H9 (cell line): ENCODE results near the gene BCAS3. TPM values are rescaled to one million over a fixed set of nuclear protein-coding genes. Genes with fewer than 3 reads are reported as not detected.

Experiments used
- DNase-seq: peaks from one replicate; pipeline ENCODE4 v3.0.0-alpha.2; 2017
- H2AFZ ChIP-seq: one replicate; pipeline ENCODE4 v1.6.1; 2013; ENCODE audit warnings: mild to moderate bottlenecking, low read length, control low read depth, moderate library complexity
- H2AK5ac ChIP-seq: 2 replicates; pipeline ENCODE4 v1.6.1; 2013; ENCODE audit warnings: low read length, control low read depth, mixed read lengths; ENCODE audit not compliant: insufficient read length
- H2BK120ac ChIP-seq: one replicate; pipeline ENCODE4 v1.6.1; 2013; ENCODE audit warnings: low read depth, mild to moderate bottlenecking, low read length, control low read depth, inconsistent platforms; ENCODE audit not compliant: poor library complexity, severe bottlenecking
- H2BK12ac ChIP-seq: 2 replicates; pipeline ENCODE4 v1.6.1; 2013; ENCODE audit warnings: low read length, control low read depth, mixed read lengths, low read depth; ENCODE audit not compliant: insufficient read length
- H2BK15ac ChIP-seq: 2 replicates; pipeline ENCODE4 v1.6.1; 2013; ENCODE audit warnings: low read depth, low read length, control low read depth
- H2BK20ac ChIP-seq: one replicate; pipeline ENCODE4 v1.6.1; 2013; ENCODE audit warnings: low read depth, mild to moderate bottlenecking, low read length, control low read depth, inconsistent platforms; ENCODE audit not compliant: poor library complexity, severe bottlenecking
- H2BK5ac ChIP-seq: 2 replicates; pipeline ENCODE4 v1.6.1; 2013; ENCODE audit warnings: low read length, control low read depth, mixed read lengths; ENCODE audit not compliant: insufficient read length
- H3K14ac ChIP-seq: 2 replicates; pipeline ENCODE4 v1.6.1; 2013; ENCODE audit warnings: low read length, control low read depth; ENCODE audit not compliant: insufficient read depth
- H3K18ac ChIP-seq: 2 replicates; pipeline ENCODE4 v1.6.1; 2013; ENCODE audit warnings: low read depth, mild to moderate bottlenecking, mixed read lengths, low read length, control low read depth; ENCODE audit not compliant: insufficient read length
- H3K23ac ChIP-seq: 2 replicates; pipeline ENCODE4 v1.6.1; 2013; ENCODE audit warnings: low read length, control low read depth, mixed read lengths, low read depth; ENCODE audit not compliant: insufficient read length
- H3K23me2 ChIP-seq: 2 replicates; pipeline ENCODE4 v1.6.1; 2013; ENCODE audit warnings: low read depth, mild to moderate bottlenecking, mixed read lengths, low read length, control low read depth; ENCODE audit not compliant: insufficient read length, poor library complexity, severe bottlenecking
- H3K27ac ChIP-seq: 2 replicates; pipeline ENCODE4 v1.5.1; 2013; ENCODE audit warnings: low read length, control low read depth, mixed read lengths, low read depth; ENCODE audit not compliant: insufficient read length
- H3K27me3 ChIP-seq: 2 replicates; pipeline ENCODE4 v1.6.1; 2013; ENCODE audit warnings: low read length, control low read depth, inconsistent platforms; ENCODE audit not compliant: insufficient read depth
- H3K4ac ChIP-seq: 2 replicates; pipeline ENCODE4 v1.6.1; 2013; ENCODE audit warnings: low read depth, mild to moderate bottlenecking, control low read depth, inconsistent platforms, low read length, moderate library complexity
- H3K4me1 ChIP-seq: 2 replicates; pipeline ENCODE4 v1.6.1; 2013; ENCODE audit warnings: low read length, control low read depth, inconsistent platforms; ENCODE audit not compliant: insufficient read depth
- H3K4me2 ChIP-seq: 2 replicates; pipeline ENCODE4 v1.6.1; 2013; ENCODE audit warnings: low read length, control low read depth, mixed read lengths; ENCODE audit not compliant: insufficient read length, insufficient read depth
- H3K56ac ChIP-seq: 2 replicates; pipeline ENCODE4 v1.6.1; 2013; ENCODE audit warnings: low read depth, mild to moderate bottlenecking, mixed read lengths, low read length, control low read depth; ENCODE audit not compliant: insufficient read length
- H3K79me1 ChIP-seq: 2 replicates; pipeline ENCODE4 v1.6.1; 2013; ENCODE audit warnings: low read depth, mild to moderate bottlenecking, moderate library complexity, low read length, control low read depth, inconsistent platforms; ENCODE audit not compliant: insufficient read depth, poor library complexity, severe bottlenecking
- H3K79me2 ChIP-seq: 2 replicates; pipeline ENCODE4 v1.6.1; 2013; ENCODE audit warnings: low read length, control low read depth, inconsistent platforms; ENCODE audit not compliant: insufficient read depth
- H3K9ac ChIP-seq: 2 replicates; pipeline ENCODE4 v1.6.1; 2013; ENCODE audit warnings: low read length, control low read depth, mixed read lengths; ENCODE audit not compliant: insufficient read length; ENCODE audit errors: extremely low read depth
- H3K9me3 ChIP-seq: one replicate; pipeline ENCODE4 v1.6.1; 2013; ENCODE audit warnings: low read depth, low read length, inconsistent platforms; ENCODE audit not compliant: control insufficient read depth
- H3T11ph ChIP-seq: one replicate; pipeline ENCODE4 v1.6.1; 2013; ENCODE audit warnings: mild to moderate bottlenecking, low read length, control low read depth, inconsistent platforms
- H4K20me1 ChIP-seq: one replicate; pipeline ENCODE4 v1.6.1; 2013; ENCODE audit not compliant: control insufficient read depth, insufficient read length, insufficient read depth
- H4K5ac ChIP-seq: 2 replicates; pipeline ENCODE4 v1.6.1; 2013; ENCODE audit warnings: low read depth, mild to moderate bottlenecking, mixed read lengths, low read length, control low read depth; ENCODE audit not compliant: insufficient read length
- H4K8ac ChIP-seq: replicated peaks from 2 replicates; pipeline ENCODE4 v1.6.1; 2013; ENCODE audit warnings: low read length, control low read depth, mixed read lengths, low read depth; ENCODE audit not compliant: insufficient read length
- H4K91ac ChIP-seq: 2 replicates; pipeline ENCODE4 v1.6.1; 2013; ENCODE audit warnings: low read depth, mild to moderate bottlenecking, moderate library complexity, mixed read lengths, low read length, control low read depth; ENCODE audit not compliant: insufficient read length
- H3K27ac Mint-ChIP-seq, 3 experiments: 2 replicates in 2 of 3; 3 replicates in 1 of 3; pipeline ENCODE4 v1.8.0; 2020 to 2021; ENCODE audit warnings: mixed read lengths in 3 of 3, mild to moderate bottlenecking in 1 of 3, moderate library complexity in 1 of 3
- H3K27me3 Mint-ChIP-seq: 2 replicates; pipeline ENCODE4 v1.8.0; 2021; ENCODE audit warnings: low read depth, mild to moderate bottlenecking, moderate library complexity, mixed read lengths
- H3K36me3 Mint-ChIP-seq, 3 experiments: 2 replicates in 2 of 3; 3 replicates in 1 of 3; pipeline ENCODE4 v1.8.0; 2020 to 2021; ENCODE audit warnings: low read depth in 3 of 3, mixed read lengths in 3 of 3; ENCODE audit not compliant: insufficient read depth in 1 of 3
- H3K4me1 Mint-ChIP-seq, 2 experiments: 2 replicates each; pipeline ENCODE4 v1.8.0; 2020; ENCODE audit warnings: mixed read lengths in 2 of 2
- H3K4me3 Mint-ChIP-seq, 2 experiments: 2 replicates in 1 of 2; 3 replicates in 1 of 2; pipeline ENCODE4 v1.8.0; 2020 to 2021; ENCODE audit warnings: mild to moderate bottlenecking in 2 of 2, mixed read lengths in 2 of 2, moderate library complexity in 1 of 2
- H3K9me3 Mint-ChIP-seq, 2 experiments: 2 replicates in 1 of 2; 3 replicates in 1 of 2; pipeline ENCODE4 v1.8.0; 2020; ENCODE audit warnings: mild to moderate bottlenecking in 2 of 2, mixed read lengths in 2 of 2, moderate library complexity in 1 of 2
- WGBS: extraction: QIAGEN DNeasy Blood & Tissue Kit; methylation state at CpG from one replicate; pipeline ENCODE4 v1.1.7; 2013; ENCODE audit warnings: missing lambda C conversion rate, low lambda C conversion rate, mixed read lengths; ENCODE audit not compliant: insufficient read length; ENCODE audit errors: extremely low coverage; 5-methylcytosine and 5-hydroxymethylcytosine counted together
- total RNA-seq: library from RNA; stranded (reverse); gene quantifications from 2 replicates; pipeline ENCODE4 v1.2.1, GENCODE V29; 2021
- TF ChIP-seq, protein P1 (sequence below): fragments of 200-600 bp; sonication (generic); conservative IDR thresholded peaks from 3 replicates; pipeline ENCODE4 v1.8.0; 2021; ENCODE audit warnings: antibody characterized with exemption, mild to moderate bottlenecking

The BCAS3 gene
- total RNA-seq, 1 experiment from 2014 or later = 22.4 TPM

GRCh38 chr17:61326330-61326729, 648.7 kb downstream of the BCAS3 start:
- H3K9ac ChIP-seq = no peak overlapping the region

More at GRCh38 chr17:61326330-61326729, 648.7 kb downstream of the BCAS3 start:
- Histone ChIP-seq H2AFZ (no peak overlapping the region), H3K27me3 (no peaks in the 10 kb centered on the region), H4K8ac (no peak overlapping the region), H3K18ac (no peak overlapping the region), H2AK5ac (no peak overlapping the region), H2BK15ac (no peak overlapping the region), H3K4me1 (no peaks in the 10 kb centered on the region), H2BK20ac (no peak overlapping the region), H3K4ac (no peak overlapping the region), H3K9me3 (no peaks in the 10 kb centered on the region), H3K27ac (no peak overlapping the region), H3K23ac (no peak overlapping the region), H2BK5ac (no peak overlapping the region), H3K14ac (no peak overlapping the region), H2BK120ac (no peak overlapping the region), H4K91ac (no peak overlapping the region), H3K79me2 (no peaks in the 10 kb centered on the region), H3K56ac (no peak overlapping the region), H3T11ph (no peak overlapping the region), H4K5ac (no peak overlapping the region), H2BK12ac (no peak overlapping the region), H3K4me2 (no peak overlapping the region), H4K20me1 (no peaks in the 10 kb centered on the region), H3K23me2 (no peaks in the 10 kb centered on the region), H3K79me1 (no peaks in the 10 kb centered on the region)
- no CpG with 5 or more reads among the region's 3 CpGs for WGBS
- Mint-ChIP-seq H3K27me3 (no peaks in the 10 kb centered on the region), H3K4me3 (no peak overlapping the region), H3K36me3 (no peaks in the 10 kb centered on the region), H3K9me3 (no peaks in the 10 kb centered on the region), H3K4me1 (peaks cover 20 to 23% of the 10 kb centered on the region in 2 experiments), H3K27ac (no peak overlapping the region)
- no peak for DNase-seq
- TF ChIP-seq, protein P1, sequence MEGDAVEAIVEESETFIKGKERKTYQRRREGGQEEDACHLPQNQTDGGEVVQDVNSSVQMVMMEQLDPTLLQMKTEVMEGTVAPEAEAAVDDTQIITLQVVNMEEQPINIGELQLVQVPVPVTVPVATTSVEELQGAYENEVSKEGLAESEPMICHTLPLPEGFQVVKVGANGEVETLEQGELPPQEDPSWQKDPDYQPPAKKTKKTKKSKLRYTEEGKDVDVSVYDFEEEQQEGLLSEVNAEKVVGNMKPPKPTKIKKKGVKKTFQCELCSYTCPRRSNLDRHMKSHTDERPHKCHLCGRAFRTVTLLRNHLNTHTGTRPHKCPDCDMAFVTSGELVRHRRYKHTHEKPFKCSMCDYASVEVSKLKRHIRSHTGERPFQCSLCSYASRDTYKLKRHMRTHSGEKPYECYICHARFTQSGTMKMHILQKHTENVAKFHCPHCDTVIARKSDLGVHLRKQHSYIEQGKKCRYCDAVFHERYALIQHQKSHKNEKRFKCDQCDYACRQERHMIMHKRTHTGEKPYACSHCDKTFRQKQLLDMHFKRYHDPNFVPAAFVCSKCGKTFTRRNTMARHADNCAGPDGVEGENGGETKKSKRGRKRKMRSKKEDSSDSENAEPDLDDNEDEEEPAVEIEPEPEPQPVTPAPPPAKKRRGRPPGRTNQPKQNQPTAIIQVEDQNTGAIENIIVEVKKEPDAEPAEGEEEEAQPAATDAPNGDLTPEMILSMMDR = no peak
